PC-3 (cell line): ENCODE measurements around the gene STX2. TPM values are rescaled to one million over a fixed set of nuclear protein-coding genes. Genes with fewer than 3 reads are reported as not detected.
"Not testable (repeated sequence)": the region's sequence is repeated elsewhere in the genome, so short reads cannot be mapped to it uniquely, and the experiment has no call there.

Experiments used
- ATAC-seq: fragments of 200-7000 bp; cut with Tn5 transposase; 2 replicates; pipeline ENCODE4 v1.9.1; 2020; ENCODE audit warnings: mild to moderate bottlenecking, moderate library complexity
- BruUV-seq: library from RNA; stranded (reverse); fragments of 400-500 nt; replicated peaks from 2 replicates; lab custom pipeline; 2021; lab: Mats Ljungman, UMichigan
- CTCF ChIA-PET: fragments of 300-600 bp; sonication (Branson Sonifier 250); formaldehyde crosslinking; loops from one replicate; lab custom pipeline; 2022; ENCODE audit warnings: antibody characterized with exemption; lab: Charles Lee
- POLR2A ChIA-PET: fragments of 300-600 bp; sonication (Branson Sonifier 250); formaldehyde crosslinking; loops from one replicate; lab custom pipeline; 2022; ENCODE audit warnings: antibody characterized with exemption; ENCODE audit not compliant: unreplicated experiment; lab: Charles Lee
- DNase-seq: peaks from one replicate; pipeline ENCODE4 v3.0.0-alpha.2; 2015
- H2AFZ ChIP-seq: fragments of 300-600 bp; sonication (generic); 2 replicates; pipeline ENCODE4 v1.6.0; 2016; ENCODE audit warnings: antibody characterized with exemption, low read length
- H3F3A ChIP-seq: fragments of 300-600 bp; sonication (generic); one replicate; pipeline ENCODE4 v1.6.0; 2017; ENCODE audit warnings: antibody characterized with exemption, low read length, control low read depth, mild to moderate bottlenecking; ENCODE audit not compliant: unreplicated experiment
- H3K27ac ChIP-seq: fragments of 300-600 bp; sonication (generic); 2 replicates; pipeline ENCODE4 v1.5.1; 2016; ENCODE audit warnings: mild to moderate bottlenecking, low read length
- H3K27me3 ChIP-seq: fragments of 300-600 bp; sonication (generic); 2 replicates; pipeline ENCODE4 v1.6.1; 2016; ENCODE audit warnings: low read length, mixed read lengths
- H3K36me3 ChIP-seq: fragments of 300-600 bp; sonication (generic); 2 replicates; pipeline ENCODE4 v1.6.1; 2016; ENCODE audit warnings: low read depth, mixed run types, low read length, mixed read lengths
- H3K4me1 ChIP-seq: fragments of 300-600 bp; sonication (generic); 2 replicates; pipeline ENCODE4 v1.5.1; 2016; ENCODE audit warnings: low read length; ENCODE audit not compliant: insufficient read depth
- H3K4me2 ChIP-seq: fragments of 300-600 bp; sonication (generic); 2 replicates; pipeline ENCODE4 v1.6.0; 2016; ENCODE audit warnings: low read length
- H3K4me3 ChIP-seq: fragments of 300-600 bp; sonication (generic); 2 replicates; pipeline ENCODE4 v1.5.1; 2016; ENCODE audit warnings: mild to moderate bottlenecking, low read length, mixed read lengths
- H3K79me2 ChIP-seq: fragments of 300-600 bp; sonication (generic); 2 replicates; pipeline ENCODE4 v1.6.1; 2017; ENCODE audit warnings: low read length, mixed read lengths
- H3K9ac ChIP-seq: fragments of 300-600 bp; sonication (generic); 2 replicates; pipeline ENCODE4 v1.6.0; 2016; ENCODE audit warnings: mild to moderate bottlenecking, low read length
- H3K9me2 ChIP-seq: fragments of 300-600 bp; sonication (generic); replicated peaks from 2 replicates; pipeline ENCODE4 v1.6.1; 2016; ENCODE audit warnings: mixed run types, low read length, mixed read lengths
- H3K9me3 ChIP-seq: fragments of 300-600 bp; sonication (generic); 2 replicates; pipeline ENCODE4 v1.6.1; 2016; ENCODE audit warnings: low read length, mixed read lengths
- H4K20me1 ChIP-seq: fragments of 300-600 bp; sonication (generic); 2 replicates; pipeline ENCODE4 v1.6.1; 2016; ENCODE audit warnings: low read length, mixed read lengths
- CTCF ChIP-seq: fragments of 300-600 bp; sonication (generic); conservative IDR thresholded peaks from 2 replicates; pipeline ENCODE4 v1.5.1; 2017; ENCODE audit warnings: antibody characterized with exemption, low read depth, mild to moderate bottlenecking, low read length
- EZH2 ChIP-seq: fragments of 300-600 bp; sonication (generic); IDR thresholded peaks from one replicate; pipeline ENCODE4 v1.6.1; 2017; ENCODE audit warnings: antibody characterized with exemption, mild to moderate bottlenecking, low read length; ENCODE audit not compliant: unreplicated experiment
- EZH2phosphoT487 ChIP-seq: fragments of 300-600 bp; sonication (generic); IDR thresholded peaks from 2 replicates; pipeline ENCODE4 v1.6.1; 2018; ENCODE audit warnings: mild to moderate bottlenecking, antibody characterized with exemption, low read length, borderline replicate concordance
- intact Hi-C: fragments of 100-400 bp; cut with micrococcal nuclease; formaldehyde crosslinking; loops from 2 replicates; pipeline ENCODE4 v1.9.0; 2023
- total RNA-seq: library from RNA; depleted of rRNA; stranded (reverse); fragments of >200 nt; gene quantifications from 2 replicates; pipeline ENCODE4 v1.2.3, GENCODE V29; 2014

Gene STX2
- total RNA-seq, 1 experiment from 2014 or later = 18.2 TPM

- no peaks in the 10 kb centered on the region for H4K20me1 ChIP-seq
- H3K27me3 ChIP-seq = no peaks in the 10 kb centered on the region
- H3K4me1 ChIP-seq = no peaks in the 10 kb centered on the region
- no peak overlapping the region for H3K4me2 ChIP-seq
- ATAC-seq = no peak
- TF ChIP-seq EZH2phosphoT487 (no peak), EZH2 (no peak), CTCF (no peak)
- no peaks in the 10 kb centered on the region for H3K9me2 ChIP-seq
- no peaks in the 10 kb centered on the region for H3K79me2 ChIP-seq
- no peak for DNase-seq
- H2AFZ ChIP-seq = no peak overlapping the region
- no peaks in the 10 kb centered on the region for H3K36me3 ChIP-seq
- H3K9ac ChIP-seq = no peak overlapping the region
- H3K4me3 ChIP-seq = no peak overlapping the region
- intact Hi-C loops = no loop called here
- no peaks in the 10 kb centered on the region for H3K9me3 ChIP-seq
- H3K27ac ChIP-seq = no peak overlapping the region
- POLR2A ChIA-PET = no interaction called here
- no peaks in the 10 kb centered on the region for H3F3A ChIP-seq
- BruUV-seq = no TSS peak
- CTCF ChIA-PET = no interaction called here
Observed at GRCh38 chr12:130787041-130787440, 52.0 kb downstream of the STX2 start.

GRCh38 chr12:130783110-130783715, 55.8 kb downstream of the STX2 start:
- no TSS peak for BruUV-seq
- Histone ChIP-seq H3K79me2 (no peaks in the 10 kb centered on the region), H3K9ac (no peak overlapping the region), H3K4me3 (no peak overlapping the region), H3K4me2 (no peak overlapping the region), H3F3A (no peaks in the 10 kb centered on the region), H3K9me2 (no peaks in the 10 kb centered on the region), H2AFZ (no peak overlapping the region), H3K27me3 (no peaks in the 10 kb centered on the region), H3K27ac (no peak overlapping the region), H3K9me3 (no peaks in the 10 kb centered on the region), H3K36me3 (no peaks in the 10 kb centered on the region), H3K4me1 (no peaks in the 10 kb centered on the region), H4K20me1 (no peaks in the 10 kb centered on the region)
- ChIA-PET CTCF (no interaction called here), POLR2A (no interaction called here)
- TF ChIP-seq CTCF = no peak
- no peak for TF ChIP-seq EZH2
- no peak for TF ChIP-seq EZH2phosphoT487
- intact Hi-C loops = no loop called here
- no peak for ATAC-seq
- DNase-seq = no peak

- intact Hi-C loops, H3K36me3 ChIP-seq, H4K20me1 ChIP-seq, BruUV-seq, H3K4me1 ChIP-seq, DNase-seq, H3K9me3 ChIP-seq, POLR2A ChIA-PET, ATAC-seq, H3K9ac ChIP-seq, H3K9me2 ChIP-seq, H3K4me3 ChIP-seq, H3K79me2 ChIP-seq, H3K4me2 ChIP-seq, H3F3A ChIP-seq, H3K27ac ChIP-seq, H2AFZ ChIP-seq, H3K27me3 ChIP-seq, CTCF ChIA-PET: not testable (repeated sequence)
Observed at GRCh38 chr12:130782245-130782644, 56.8 kb downstream of the STX2 start.
